Astrocyte of the cerebellum (primary cell): ENCODE data around the gene PSTPIP2.

Experiments used
- DNase-seq: peaks from one replicate; pipeline ENCODE4 v3.0.0-alpha.2; 2011; ENCODE audit warnings: low read depth
- H3K4me3 ChIP-seq: 2 replicates; pipeline ENCODE4 v1.5.1; 2011; ENCODE audit warnings: mild to moderate bottlenecking, low read depth, low read length, moderate library complexity
- in situ Hi-C: cut with HindIII; loops from 2 replicates; pipeline ENCODE4 v1.10.0; 2017; ENCODE audit warnings: low sequenced_read_pairs
- TF ChIP-seq, protein P1 (sequence below): IDR thresholded peaks from 2 replicates; pipeline ENCODE4 v1.5.1; 2012; ENCODE audit warnings: low read length, low read depth, moderate library complexity, mild to moderate bottlenecking; ENCODE audit errors: missing control alignments

PSTPIP2 gene

DNA sequence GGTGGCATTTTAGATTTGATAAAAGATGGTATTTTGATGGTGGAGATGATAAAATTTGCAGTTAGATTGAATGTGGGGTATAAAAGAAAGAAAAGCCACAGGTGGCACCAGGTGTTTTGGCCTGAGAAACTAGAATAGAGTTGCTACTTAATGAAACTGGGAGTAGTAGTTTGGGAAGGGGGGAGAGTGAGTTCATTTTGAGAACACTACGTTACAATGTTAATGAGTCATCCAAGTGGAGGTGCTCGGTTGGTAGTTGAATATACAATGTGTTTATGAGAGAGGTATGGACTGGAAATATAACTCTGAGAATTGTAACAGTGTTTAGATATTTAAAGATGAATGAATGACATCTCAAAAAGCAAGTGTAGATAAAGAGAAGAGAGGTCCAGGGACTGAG, 131.3 kb downstream of the PSTPIP2 start:
- in situ Hi-C loops, result no loop called here
- TF ChIP-seq, protein P1, sequence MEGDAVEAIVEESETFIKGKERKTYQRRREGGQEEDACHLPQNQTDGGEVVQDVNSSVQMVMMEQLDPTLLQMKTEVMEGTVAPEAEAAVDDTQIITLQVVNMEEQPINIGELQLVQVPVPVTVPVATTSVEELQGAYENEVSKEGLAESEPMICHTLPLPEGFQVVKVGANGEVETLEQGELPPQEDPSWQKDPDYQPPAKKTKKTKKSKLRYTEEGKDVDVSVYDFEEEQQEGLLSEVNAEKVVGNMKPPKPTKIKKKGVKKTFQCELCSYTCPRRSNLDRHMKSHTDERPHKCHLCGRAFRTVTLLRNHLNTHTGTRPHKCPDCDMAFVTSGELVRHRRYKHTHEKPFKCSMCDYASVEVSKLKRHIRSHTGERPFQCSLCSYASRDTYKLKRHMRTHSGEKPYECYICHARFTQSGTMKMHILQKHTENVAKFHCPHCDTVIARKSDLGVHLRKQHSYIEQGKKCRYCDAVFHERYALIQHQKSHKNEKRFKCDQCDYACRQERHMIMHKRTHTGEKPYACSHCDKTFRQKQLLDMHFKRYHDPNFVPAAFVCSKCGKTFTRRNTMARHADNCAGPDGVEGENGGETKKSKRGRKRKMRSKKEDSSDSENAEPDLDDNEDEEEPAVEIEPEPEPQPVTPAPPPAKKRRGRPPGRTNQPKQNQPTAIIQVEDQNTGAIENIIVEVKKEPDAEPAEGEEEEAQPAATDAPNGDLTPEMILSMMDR, result no peak
- no peak overlapping the region for H3K4me3 ChIP-seq

DNA sequence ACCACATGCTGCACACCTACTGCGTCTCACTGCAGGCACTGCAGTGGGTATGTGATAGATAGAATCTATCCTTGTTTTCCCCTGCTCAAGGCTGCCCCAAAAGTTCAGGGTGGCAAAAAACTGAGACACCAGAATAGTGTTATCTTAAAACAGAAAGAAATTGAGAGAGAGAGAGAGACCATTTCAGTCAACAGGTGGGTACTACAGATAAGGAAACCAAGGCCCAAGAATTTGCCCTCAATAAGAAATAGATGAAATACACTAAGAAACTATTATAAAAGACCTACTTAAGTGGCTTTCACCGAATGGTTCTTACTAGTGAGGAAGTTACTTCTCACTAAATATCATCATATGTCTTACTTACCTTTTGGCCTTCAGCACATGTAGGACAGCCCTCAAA, 132.8 kb downstream of the PSTPIP2 start:
- H3K4me3 ChIP-seq, result no peak overlapping the region
- TF ChIP-seq, protein P1, result no peak
- no peak for DNase-seq
- in situ Hi-C loops, result no loop called here

More for the DNA sequence above, 131.3 kb downstream of the PSTPIP2 start:
- DNase-seq, result no peak

- no peak for DNase-seq
- no peak overlapping the region for H3K4me3 ChIP-seq
- in situ Hi-C loops, result no loop called here
- TF ChIP-seq, protein P1, result no peak
Observed at GRCh38 chr18:45938488-45938935, 133.5 kb downstream of the PSTPIP2 start.

DNA sequence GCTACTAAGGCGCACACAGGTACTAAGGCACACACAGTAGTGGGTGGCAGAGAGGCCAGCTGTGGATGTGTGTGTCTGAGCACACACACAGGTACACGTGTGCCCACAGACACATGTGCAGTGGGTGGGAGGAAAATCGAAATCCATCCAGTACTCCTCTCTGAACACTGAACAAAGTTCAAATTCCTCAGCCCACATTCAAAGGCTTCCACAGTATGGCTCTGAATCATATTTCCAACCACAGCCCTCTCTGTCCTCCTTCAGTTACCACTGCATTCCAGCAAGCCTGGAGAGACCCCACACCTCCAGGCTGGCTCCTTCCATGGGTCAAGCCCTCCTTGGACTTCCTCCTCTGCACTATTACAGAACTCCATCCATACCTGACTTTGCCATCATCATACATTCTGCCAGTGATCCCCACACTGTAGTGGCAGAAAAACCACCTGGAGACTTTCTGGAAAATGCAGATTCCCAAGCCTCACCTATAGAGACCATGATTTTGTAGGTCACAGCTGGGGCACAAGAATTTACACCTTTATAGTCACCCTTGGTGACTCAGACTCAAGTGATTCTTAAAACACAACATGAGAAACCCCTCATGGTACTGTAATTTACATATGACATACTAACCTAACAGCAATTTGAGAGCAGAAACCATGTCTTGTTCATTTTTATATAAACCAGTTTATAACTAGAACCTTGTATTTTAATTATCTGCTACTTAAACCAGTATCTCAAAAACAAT, 136.3 kb downstream of the PSTPIP2 start:
- TF ChIP-seq, protein P1, result no peak
- no peak overlapping the region for H3K4me3 ChIP-seq
- peak; percentile 64 for DNase-seq
- in situ Hi-C loops, result no loop called here
